ENCODE results near the gene NOL4. TPM values are rescaled to one million over a fixed set of nuclear protein-coding genes. Genes with fewer than 3 reads are reported as not detected.
A peak's percentile ranks its signal among the peaks of the same experiment; 100 is the strongest.

The NOL4 gene
- total RNA-seq, 1 experiment from 2014 or later = 36.7 TPM

- CTCF ChIA-PET = interaction anchor here (1.0 kb wide), 1 partner anchor 98 kb away, joined by 3 read pairs; no protein-coding TSS in a partner anchor
- DNase-seq (ENCODE audit: low spot score) = no peak
Measured at GRCh38 chr18:34220081-34220815, 4.5 kb downstream of the NOL4 start.

GRCh38 chr18:34219651-34220050, 5.1 kb downstream of the NOL4 start:
- Histone ChIP-seq H3K27me3 (replicated peaks; ENCODE audit: insufficient read depth, low read depth, low read length, poor library complexity) (peaks cover 13% of the 10 kb centered on the region), H3K4me3 (ENCODE audit: low read depth, low read length, poor library complexity, severe bottlenecking) (peak overlapping the region; percentile 67)
- CTCF ChIA-PET = no interaction called here

More at GRCh38 chr18:34220081-34220815, 4.5 kb downstream of the NOL4 start:
- BruUV-seq (replicated peaks) = no TSS peak
- Histone ChIP-seq H3K36me3 (ENCODE audit: insufficient read depth, low read length, poor library complexity, severe bottlenecking) (no peaks in the 10 kb centered on the region), H3K9me3 (ENCODE audit: low read depth, low read length, poor library complexity, severe bottlenecking) (no peaks in the 10 kb centered on the region), H3K27ac (ENCODE audit: low read depth, low read length, poor library complexity, severe bottlenecking) (no peak overlapping the region), H3K4me1 (ENCODE audit: insufficient read depth, low read length, poor library complexity, severe bottlenecking) (peaks cover 2% of the 10 kb centered on the region), H3K27me3 (replicated peaks; ENCODE audit: insufficient read depth, low read depth, low read length, poor library complexity) (peaks cover 13% of the 10 kb centered on the region), H3K4me3 (ENCODE audit: low read depth, low read length, poor library complexity, severe bottlenecking) (peak overlapping the region; percentile 67)
- intact Hi-C loops (cut with micrococcal nuclease; ENCODE audit: unreplicated experiment) = loop anchor here (2.0 to 10.0 kb wide), 3 partner anchors 61 to 385 kb away; no protein-coding TSS in a partner anchor
- no peak for TF ChIP-seq CTCF (conservative IDR thresholded peaks at IDR 0.05; ENCODE audit: low read depth, low read length)
- TF ChIP-seq EZH2 (IDR thresholded peaks at IDR 0.05; ENCODE audit: borderline replicate concordance, low read depth, low read length, poor library complexity, severe bottlenecking) = no peak
- POLR2A ChIA-PET (ENCODE audit: low non-redundant PET) = no interaction called here

GRCh38 chr18:34212511-34212910, 12.2 kb downstream of the NOL4 start:
- H3K4me1 ChIP-seq (ENCODE audit: insufficient read depth, low read length, poor library complexity, severe bottlenecking) = peaks cover 26% of the 10 kb centered on the region
- no peaks in the 10 kb centered on the region for H3K27me3 ChIP-seq (replicated peaks; ENCODE audit: insufficient read depth, low read depth, low read length, poor library complexity)
- ChIA-PET CTCF (no interaction called here), POLR2A (ENCODE audit: low non-redundant PET) (interaction anchor here (0.7 kb wide), 1 partner anchor 23 kb away, joined by 3 read pairs; no protein-coding TSS in a partner anchor)
- intact Hi-C loops (cut with micrococcal nuclease; ENCODE audit: unreplicated experiment) = no loop called here
- DNase-seq (ENCODE audit: low spot score) = no peak
- H3K4me3 ChIP-seq (ENCODE audit: low read depth, low read length, poor library complexity, severe bottlenecking) = no peak overlapping the region
- peaks cover 2% of the 10 kb centered on the region for H3K36me3 ChIP-seq (ENCODE audit: insufficient read depth, low read length, poor library complexity, severe bottlenecking)
- no TSS peak for BruUV-seq (replicated peaks)
- TF ChIP-seq CTCF (conservative IDR thresholded peaks at IDR 0.05; ENCODE audit: low read depth, low read length) (no peak), EZH2 (IDR thresholded peaks at IDR 0.05; ENCODE audit: borderline replicate concordance, low read depth, low read length, poor library complexity, severe bottlenecking) (no peak)
- H3K9me3 ChIP-seq (ENCODE audit: low read depth, low read length, poor library complexity, severe bottlenecking) = peaks cover 4% of the 10 kb centered on the region
- H3K27ac ChIP-seq (ENCODE audit: low read depth, low read length, poor library complexity, severe bottlenecking) = peak overlapping the region; percentile 27

More at GRCh38 chr18:34219651-34220050, 5.1 kb downstream of the NOL4 start:
- intact Hi-C loops (cut with micrococcal nuclease; ENCODE audit: unreplicated experiment) = loop anchor here (2.0 to 10.0 kb wide), 3 partner anchors 61 to 385 kb away; no protein-coding TSS in a partner anchor
- BruUV-seq (replicated peaks) = no TSS peak
- H3K4me1 ChIP-seq (ENCODE audit: insufficient read depth, low read length, poor library complexity, severe bottlenecking) = no peaks in the 10 kb centered on the region
- no peaks in the 10 kb centered on the region for H3K9me3 ChIP-seq (ENCODE audit: low read depth, low read length, poor library complexity, severe bottlenecking)
- H3K36me3 ChIP-seq (ENCODE audit: insufficient read depth, low read length, poor library complexity, severe bottlenecking) = no peaks in the 10 kb centered on the region
- POLR2A ChIA-PET (ENCODE audit: low non-redundant PET) = no interaction called here
- TF ChIP-seq EZH2 (IDR thresholded peaks at IDR 0.05; ENCODE audit: borderline replicate concordance, low read depth, low read length, poor library complexity, severe bottlenecking) (no peak), CTCF (conservative IDR thresholded peaks at IDR 0.05; ENCODE audit: low read depth, low read length) (no peak)
- DNase-seq (ENCODE audit: low spot score) = peak; percentile 72
- no peak overlapping the region for H3K27ac ChIP-seq (ENCODE audit: low read depth, low read length, poor library complexity, severe bottlenecking)

Data from A673 (cell line).